Mesendoderm (in vitro differentiated cells): ENCODE results near the gene ZSWIM3.

ENCODE experiments used
- DNase-seq: peaks from one replicate; pipeline ENCODE4 v3.0.0; 2013
- H2AK5ac ChIP-seq: 2 replicates; pipeline ENCODE4 v1.6.1; 2013; ENCODE audit warnings: low read length, inconsistent platforms
- H2BK120ac ChIP-seq: 2 replicates; pipeline ENCODE4 v1.6.1; 2013; ENCODE audit warnings: low read depth, mild to moderate bottlenecking, low read length, moderate library complexity, mixed read lengths
- H2BK15ac ChIP-seq: replicated peaks from 2 replicates; pipeline ENCODE4 v1.6.1; 2013; ENCODE audit warnings: low read depth, mild to moderate bottlenecking, moderate library complexity
- H2BK5ac ChIP-seq: 2 replicates; pipeline ENCODE4 v1.6.1; 2013; ENCODE audit warnings: low read length, inconsistent platforms
- H3K18ac ChIP-seq: 2 replicates; pipeline ENCODE4 v1.6.1; 2013; ENCODE audit warnings: mild to moderate bottlenecking, low read length, mixed read lengths
- H3K23ac ChIP-seq: one replicate; pipeline ENCODE4 v1.6.1; 2013; ENCODE audit warnings: low read length
- H3K27ac ChIP-seq: 2 replicates; pipeline ENCODE4 v1.5.1; 2013; ENCODE audit warnings: low read depth, mild to moderate bottlenecking, inconsistent platforms, low read length, moderate library complexity
- H3K27me3 ChIP-seq: 2 replicates; pipeline ENCODE4 v1.6.1; 2013; ENCODE audit warnings: low read length, control low read depth, mild to moderate bottlenecking, inconsistent platforms; ENCODE audit not compliant: insufficient read depth, poor library complexity
- H3K36me3 ChIP-seq: 2 replicates; pipeline ENCODE4 v1.6.1; 2013; ENCODE audit warnings: low read length, inconsistent platforms; ENCODE audit not compliant: control insufficient read depth, insufficient read depth
- H3K4ac ChIP-seq: one replicate; pipeline ENCODE4 v1.6.1; 2013; ENCODE audit warnings: low read depth, mild to moderate bottlenecking, low read length, moderate library complexity
- H3K4me1 ChIP-seq: 2 replicates; pipeline ENCODE4 v1.6.1; 2013; ENCODE audit warnings: low read depth, low read length, inconsistent platforms; ENCODE audit not compliant: control insufficient read depth
- H3K4me2 ChIP-seq: 2 replicates; pipeline ENCODE4 v1.6.1; 2013; ENCODE audit warnings: low read length
- H3K4me3 ChIP-seq: 2 replicates; pipeline ENCODE4 v1.5.1; 2013; ENCODE audit warnings: mild to moderate bottlenecking, low read length
- H3K56ac ChIP-seq: one replicate; pipeline ENCODE4 v1.6.1; 2013; ENCODE audit warnings: low read length
- H3K79me1 ChIP-seq: 2 replicates; pipeline ENCODE4 v1.6.1; 2013; ENCODE audit warnings: low read length, inconsistent platforms
- H3K79me2 ChIP-seq: 2 replicates; pipeline ENCODE4 v1.6.1; 2013; ENCODE audit warnings: mild to moderate bottlenecking, low read length; ENCODE audit not compliant: control insufficient read depth, insufficient read depth
- H3K9ac ChIP-seq: 2 replicates; pipeline ENCODE4 v1.6.1; 2013; ENCODE audit warnings: low read length, inconsistent platforms
- H4K5ac ChIP-seq: one replicate; pipeline ENCODE4 v1.6.1; 2013; ENCODE audit warnings: low read length
- H4K8ac ChIP-seq: one replicate; pipeline ENCODE4 v1.6.1; 2013; ENCODE audit warnings: low read depth, mild to moderate bottlenecking, control low read depth, low read length, moderate library complexity
- WGBS: extraction: QIAGEN DNeasy Blood & Tissue Kit; methylation state at CpG from one replicate; pipeline ENCODE4 v1.1.7; 2013; ENCODE audit warnings: low lambda C conversion rate, missing lambda C conversion rate; ENCODE audit not compliant: insufficient coverage; ENCODE audit errors: extremely low coverage; 5-methylcytosine and 5-hydroxymethylcytosine counted together

Gene ZSWIM3

DNA sequence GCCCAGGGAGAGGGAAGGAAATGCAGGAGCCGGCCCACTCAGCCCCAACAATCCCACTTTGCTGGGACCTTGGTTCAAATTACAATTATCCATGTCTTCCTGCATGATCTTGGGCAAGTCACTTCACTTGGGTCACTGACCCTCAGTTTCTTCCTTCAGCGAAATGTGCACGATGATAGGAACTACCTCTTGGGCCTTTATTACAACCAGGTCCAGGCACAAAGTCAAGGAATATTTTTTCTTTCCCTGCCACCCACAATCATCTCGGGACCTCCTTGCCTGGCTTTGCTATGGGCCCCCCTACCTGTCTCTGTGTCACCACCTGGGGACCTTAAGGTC is 54.9 kb downstream of the ZSWIM3 start:
- Histone ChIP-seq H3K4me2 (peak overlapping the region; percentile 62), H2BK15ac (no peak overlapping the region), H3K79me2 (peaks cover 3% of the 10 kb centered on the region), H3K4me3 (no peak overlapping the region), H2BK5ac (no peak overlapping the region), H3K27ac (no peak overlapping the region), H4K5ac (no peak overlapping the region), H2BK120ac (no peak overlapping the region), H3K56ac (peak overlapping the region; percentile 40), H4K8ac (no peak overlapping the region), H3K79me1 (peaks cover 6% of the 10 kb centered on the region), H3K27me3 (no peaks in the 10 kb centered on the region), H2AK5ac (no peak overlapping the region), H3K23ac (no peak overlapping the region), H3K36me3 (peaks cover 9% of the 10 kb centered on the region), H3K4ac (no peak overlapping the region), H3K18ac (no peak overlapping the region), H3K9ac (peak overlapping the region; percentile 67), H3K4me1 (peaks cover 2% of the 10 kb centered on the region)
- WGBS, result no CpG with 5 or more reads among the region's 4 CpGs
- DNase-seq, result no peak

DNA sequence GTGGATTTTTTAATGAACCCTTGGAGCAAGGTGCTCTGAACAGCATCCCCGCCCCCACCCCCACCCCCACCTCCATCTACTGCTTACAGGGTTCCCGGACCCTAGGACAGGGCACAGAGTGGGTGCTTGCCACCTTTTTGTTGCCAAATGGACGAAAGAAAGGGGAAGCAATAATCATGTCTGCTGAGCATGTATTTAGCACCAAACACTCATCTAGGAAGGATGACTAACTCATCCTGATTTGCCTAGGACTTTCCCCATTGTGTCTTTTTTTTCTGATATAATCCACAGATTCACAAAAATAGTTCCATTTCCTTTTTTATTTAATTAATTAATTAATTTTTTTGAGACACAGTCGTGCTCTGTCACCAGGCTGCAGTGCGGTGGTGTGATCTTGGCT is 55.7 kb downstream of the ZSWIM3 start:
- H2BK120ac ChIP-seq, result no peak overlapping the region
- no peak overlapping the region for H3K9ac ChIP-seq
- peaks cover 6% of the 10 kb centered on the region for H3K79me1 ChIP-seq
- no peak for DNase-seq
- H3K27ac ChIP-seq, result no peak overlapping the region
- peaks cover 2% of the 10 kb centered on the region for H3K36me3 ChIP-seq
- no peak overlapping the region for H3K4ac ChIP-seq
- no peak overlapping the region for H3K4me3 ChIP-seq
- no CpG with 5 or more reads among the region's 5 CpGs for whole genome bisulfite sequencing
- peaks cover 3% of the 10 kb centered on the region for H3K79me2 ChIP-seq
- no peak overlapping the region for H2BK5ac ChIP-seq
- peaks cover 2% of the 10 kb centered on the region for H3K4me1 ChIP-seq
- no peak overlapping the region for H2AK5ac ChIP-seq
- no peak overlapping the region for H4K5ac ChIP-seq
- H2BK15ac ChIP-seq, result no peak overlapping the region
- no peak overlapping the region for H3K23ac ChIP-seq
- no peaks in the 10 kb centered on the region for H3K27me3 ChIP-seq
- H3K18ac ChIP-seq, result no peak overlapping the region
- no peak overlapping the region for H4K8ac ChIP-seq
- no peak overlapping the region for H3K56ac ChIP-seq
- no peak overlapping the region for H3K4me2 ChIP-seq

DNA sequence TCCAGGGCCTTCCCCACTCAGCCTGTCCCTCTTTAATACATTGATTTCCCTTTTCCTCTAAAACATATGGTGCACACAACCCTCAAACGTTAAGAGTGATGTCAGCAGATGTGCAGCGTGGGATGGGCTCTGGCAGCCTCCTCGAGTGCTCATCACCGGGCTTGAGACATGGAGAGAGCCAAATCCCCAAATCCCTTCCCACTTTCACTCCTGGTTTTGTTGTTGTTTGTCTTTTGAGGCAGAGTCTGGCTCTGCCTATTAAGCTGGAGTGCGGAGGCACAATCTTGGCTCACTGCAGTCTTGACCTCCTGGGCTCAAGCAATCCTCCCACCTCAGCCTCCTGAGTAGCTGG is 60.4 kb downstream of the ZSWIM3 start:
- Histone ChIP-seq H3K4me3 (no peak overlapping the region), H3K79me2 (no peaks in the 10 kb centered on the region), H3K79me1 (no peaks in the 10 kb centered on the region), H3K27ac (no peak overlapping the region), H3K36me3 (no peaks in the 10 kb centered on the region), H4K8ac (no peak overlapping the region), H2BK5ac (no peak overlapping the region), H2BK120ac (no peak overlapping the region), H3K27me3 (no peaks in the 10 kb centered on the region), H3K23ac (no peak overlapping the region), H4K5ac (no peak overlapping the region), H3K9ac (no peak overlapping the region), H3K4ac (no peak overlapping the region), H2AK5ac (no peak overlapping the region), H2BK15ac (no peak overlapping the region), H3K4me2 (no peak overlapping the region), H3K56ac (no peak overlapping the region), H3K4me1 (no peaks in the 10 kb centered on the region), H3K18ac (no peak overlapping the region)
- DNase-seq, result no peak
- no CpG with 5 or more reads among the region's 5 CpGs for WGBS

DNA sequence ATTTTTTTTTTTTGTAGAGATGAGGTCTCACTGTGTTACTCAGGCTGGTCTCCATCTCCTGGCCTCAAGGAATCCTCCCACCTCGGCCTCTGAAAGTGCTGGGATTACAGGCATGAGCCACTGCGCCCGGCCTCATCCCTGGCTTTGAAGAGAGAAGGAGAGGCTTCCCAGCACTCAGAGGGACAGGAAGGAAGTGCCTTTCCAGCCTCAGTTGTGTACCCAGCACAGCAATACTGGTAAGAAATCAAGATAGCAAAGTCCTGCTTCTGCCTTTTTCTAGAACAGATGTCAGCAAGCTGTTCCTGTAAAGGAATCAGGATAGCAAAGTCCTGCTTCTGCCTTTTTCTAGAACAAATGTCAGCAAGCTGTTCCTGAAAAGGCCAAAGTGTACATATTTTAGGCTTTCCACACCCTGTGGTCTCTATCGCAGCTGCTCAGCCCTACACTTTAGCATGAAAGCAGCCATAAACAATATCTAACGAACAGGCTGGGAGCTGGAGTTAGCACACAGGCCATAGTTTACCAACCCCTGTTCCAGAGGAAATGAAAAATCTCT is 60.8 kb downstream of the ZSWIM3 start:
- no CpG with 5 or more reads among the region's 5 CpGs for WGBS
- no peak overlapping the region for H3K4ac ChIP-seq
- no peak for DNase-seq

DNA sequence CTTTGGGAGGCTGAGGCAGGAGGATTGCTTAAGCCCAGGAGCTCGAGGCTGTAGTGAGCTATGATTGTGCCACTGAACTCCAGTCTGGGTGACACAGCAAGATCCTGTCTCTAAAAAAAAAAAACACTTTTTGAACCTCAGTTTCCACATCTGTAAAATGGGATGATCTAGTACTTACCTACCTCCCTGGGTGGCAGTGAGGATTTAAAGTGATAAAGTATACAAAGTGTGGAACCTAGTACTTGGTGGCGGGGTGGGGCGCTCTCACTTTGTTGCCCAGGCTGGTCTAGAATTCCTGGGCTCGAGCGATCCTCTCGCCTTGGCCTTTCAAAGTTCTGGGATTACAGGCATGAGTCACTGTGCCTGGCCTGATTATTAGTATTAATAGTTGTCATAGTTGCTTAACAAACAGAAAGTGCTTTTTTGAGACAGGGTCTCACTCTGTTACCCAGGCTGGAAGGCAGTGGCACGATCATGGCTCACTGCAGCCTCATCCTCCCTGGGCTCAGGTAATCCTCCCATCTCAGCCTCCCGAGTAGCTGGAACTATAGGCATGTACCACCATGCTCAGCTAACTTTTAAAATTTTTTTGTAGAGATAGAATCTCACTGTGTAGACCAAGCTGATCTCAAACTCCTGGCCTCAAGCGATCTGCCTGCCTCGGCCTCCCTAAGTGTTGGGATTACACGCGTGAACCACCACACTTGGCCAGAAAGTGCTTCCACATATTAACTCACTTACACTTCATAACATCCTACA is 61.5 kb downstream of the ZSWIM3 start:
- no peaks in the 10 kb centered on the region for H3K79me2 ChIP-seq
- no peak overlapping the region for H4K8ac ChIP-seq
- no peak overlapping the region for H3K56ac ChIP-seq
- H3K4ac ChIP-seq, result no peak overlapping the region
- no peaks in the 10 kb centered on the region for H3K27me3 ChIP-seq
- no peak overlapping the region for H2BK120ac ChIP-seq
- no peak overlapping the region for H3K18ac ChIP-seq
- H3K9ac ChIP-seq, result no peak overlapping the region
- H4K5ac ChIP-seq, result no peak overlapping the region
- H2BK15ac ChIP-seq, result no peak overlapping the region
- no peak overlapping the region for H3K23ac ChIP-seq
- no peaks in the 10 kb centered on the region for H3K36me3 ChIP-seq
- no CpG with 5 or more reads among the region's 12 CpGs for WGBS
- no peak overlapping the region for H3K4me2 ChIP-seq
- no peak overlapping the region for H2AK5ac ChIP-seq
- no peaks in the 10 kb centered on the region for H3K4me1 ChIP-seq
- no peak overlapping the region for H2BK5ac ChIP-seq
- no peak for DNase-seq
- no peaks in the 10 kb centered on the region for H3K79me1 ChIP-seq
- no peak overlapping the region for H3K4me3 ChIP-seq
- H3K27ac ChIP-seq, result no peak overlapping the region

More for the DNA sequence above, 60.8 kb downstream of the ZSWIM3 start:
- Histone ChIP-seq H3K4me1 (no peaks in the 10 kb centered on the region), H3K79me1 (no peaks in the 10 kb centered on the region), H2BK5ac (no peak overlapping the region), H3K36me3 (no peaks in the 10 kb centered on the region), H3K4me3 (no peak overlapping the region), H3K4me2 (no peak overlapping the region), H2BK15ac (no peak overlapping the region), H4K8ac (no peak overlapping the region), H3K27ac (no peak overlapping the region), H3K56ac (no peak overlapping the region), H2BK120ac (no peak overlapping the region), H3K27me3 (no peaks in the 10 kb centered on the region), H4K5ac (no peak overlapping the region), H3K18ac (no peak overlapping the region), H3K79me2 (no peaks in the 10 kb centered on the region), H2AK5ac (no peak overlapping the region), H3K9ac (no peak overlapping the region), H3K23ac (no peak overlapping the region)
